Measurements from ENCODE around the gene GNE.
"Not testable (repeated sequence)": the region's sequence is repeated elsewhere in the genome, so short reads cannot be mapped to it uniquely, and the experiment has no call there.

The GNE gene

GRCh38 chr9:36268007-36268427 lies 9.8 kb upstream of the GNE start:
- Histone ChIP-seq H3K4me1 (ENCODE audit: control insufficient read depth, insufficient read depth, low read length) (no peaks in the 10 kb centered on the region), H3K9ac (ENCODE audit: low read length in 2 of 2) (no peak overlapping the region), H3K9me3 (ENCODE audit: control insufficient read depth in 2 of 2, low read length in 2 of 2) (no peaks in the 10 kb centered on the region), H3K27me3 (ENCODE audit: control insufficient read depth in 1 of 2, insufficient read depth in 2 of 2, low read length in 2 of 2) (no peaks in the 10 kb centered on the region), H3K27ac (ENCODE audit: low read length) (no peak overlapping the region), H3K4me3 (ENCODE audit: low read length in 2 of 2) (no peak overlapping the region), H3K36me3 (ENCODE audit: control insufficient read depth in 2 of 2, insufficient read depth in 2 of 2, low read length in 2 of 2) (no peaks in the 10 kb centered on the region)

DNA sequence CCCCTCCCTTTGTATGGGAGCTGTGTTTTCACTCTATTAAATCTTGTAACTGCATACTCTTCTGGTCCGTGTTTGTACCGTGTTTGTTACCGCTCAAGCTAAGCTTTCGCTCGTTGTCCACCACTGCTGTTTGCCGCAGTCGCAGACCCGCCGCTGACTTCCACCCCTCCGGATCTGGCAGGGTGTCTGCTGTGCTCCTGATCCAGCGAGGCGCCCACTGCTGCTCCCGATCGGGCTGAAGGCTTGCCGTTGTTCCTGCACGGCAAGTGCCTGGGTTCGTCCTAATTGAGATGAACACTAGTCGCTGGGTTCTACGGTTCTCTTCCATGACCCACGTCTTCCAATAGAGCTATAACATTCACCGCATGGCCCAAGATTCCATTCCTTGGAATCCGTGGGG lies 6.6 kb upstream of the GNE start:
- Histone ChIP-seq H3K27ac (ENCODE audit: low read length) (no peak overlapping the region), H3K9ac (ENCODE audit: low read length in 2 of 2) (no peak overlapping the region), H3K4me3 (ENCODE audit: low read length in 2 of 2) (no peak overlapping the region), H3K9me3 (ENCODE audit: control insufficient read depth in 2 of 2, low read length in 2 of 2) (no peaks in the 10 kb centered on the region), H3K4me1 (ENCODE audit: control insufficient read depth, insufficient read depth, low read length) (no peaks in the 10 kb centered on the region), H3K36me3 (ENCODE audit: control insufficient read depth in 2 of 2, insufficient read depth in 2 of 2, low read length in 2 of 2) (no peaks in the 10 kb centered on the region), H3K27me3 (ENCODE audit: control insufficient read depth in 1 of 2, insufficient read depth in 2 of 2, low read length in 2 of 2) (no peaks in the 10 kb centered on the region)

- no peaks in the 10 kb centered on the region for H3K36me3 ChIP-seq (ENCODE audit: control insufficient read depth in 2 of 2, insufficient read depth in 2 of 2, low read length in 2 of 2)
- peaks cover 4% of the 10 kb centered on the region for H3K4me1 ChIP-seq (ENCODE audit: control insufficient read depth, insufficient read depth, low read length)
- H3K9ac ChIP-seq (ENCODE audit: low read length in 2 of 2), result no peak overlapping the region
- H3K27ac ChIP-seq (ENCODE audit: low read length), result no peak overlapping the region
- H3K27me3 ChIP-seq (ENCODE audit: control insufficient read depth in 1 of 2, insufficient read depth in 2 of 2, low read length in 2 of 2), result no peaks in the 10 kb centered on the region
- H3K4me3 ChIP-seq (ENCODE audit: low read length in 2 of 2), result no peak overlapping the region
- no peaks in the 10 kb centered on the region for H3K9me3 ChIP-seq (ENCODE audit: control insufficient read depth in 2 of 2, low read length in 2 of 2)
Measured at GRCh38 chr9:36263683-36264082, 5.4 kb upstream of the GNE start.

DNA sequence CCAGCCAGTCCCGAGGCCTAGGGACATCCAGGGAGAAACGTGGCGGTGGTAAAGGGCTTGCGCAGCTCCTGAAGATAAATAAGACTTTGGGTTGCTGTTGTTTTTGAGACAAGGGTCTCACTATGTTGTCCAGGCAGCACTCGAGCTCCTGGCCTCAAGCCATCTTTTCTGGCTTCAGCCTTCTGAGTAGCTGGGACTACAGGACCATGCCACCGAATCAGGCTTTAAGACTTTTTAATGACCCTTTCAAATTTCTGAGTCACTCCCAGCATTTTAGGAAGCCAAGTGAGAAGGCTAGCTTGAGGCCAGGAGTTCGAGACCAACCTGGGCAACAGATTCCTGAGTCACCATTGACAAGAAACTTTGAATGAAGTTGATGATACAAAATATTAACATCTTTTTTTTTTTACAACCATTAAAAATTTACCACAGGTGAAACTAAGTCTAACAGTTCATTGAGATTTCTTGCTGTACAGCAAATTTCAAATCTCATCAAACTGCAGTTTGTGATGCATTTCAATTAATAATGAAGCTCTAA lies 817 bp upstream of the GNE start:
- Histone ChIP-seq H3K4me3 (ENCODE audit: low read length in 2 of 2) (peak overlapping the region; percentile 92 to 96), H3K27ac (ENCODE audit: low read length) (peak overlapping the region; percentile 89), H3K9ac (ENCODE audit: low read length in 2 of 2) (peak overlapping the region; percentile 85 to 86), H3K36me3 (ENCODE audit: control insufficient read depth in 2 of 2, insufficient read depth in 2 of 2, low read length in 2 of 2) (no peaks in the 10 kb centered on the region), H3K9me3 (ENCODE audit: control insufficient read depth in 2 of 2, low read length in 2 of 2) (no peaks in the 10 kb centered on the region), H3K27me3 (ENCODE audit: control insufficient read depth in 1 of 2, insufficient read depth in 2 of 2, low read length in 2 of 2) (no peaks in the 10 kb centered on the region), H3K4me1 (ENCODE audit: control insufficient read depth, insufficient read depth, low read length) (peaks cover 10% of the 10 kb centered on the region)

DNA sequence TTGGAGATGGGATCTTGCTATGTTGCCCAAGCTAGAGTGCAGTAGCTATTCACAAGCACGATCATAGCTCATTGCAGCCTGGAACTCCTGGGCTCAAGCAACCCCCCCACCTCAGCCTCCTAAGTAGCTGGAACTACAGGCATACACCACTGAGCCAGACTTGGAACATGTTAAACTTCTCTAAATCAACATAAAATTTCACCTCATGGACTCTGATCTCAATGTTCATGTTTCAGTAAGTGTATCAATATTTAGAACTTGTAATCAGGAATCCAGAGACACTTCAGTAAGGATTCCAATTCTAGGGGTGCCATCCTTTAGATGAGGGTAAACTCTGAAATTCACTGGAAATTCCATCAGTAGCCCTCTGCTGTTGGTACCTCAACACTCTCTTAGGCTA lies 6.8 kb downstream of the GNE start:
- Histone ChIP-seq H3K9me3 (ENCODE audit: control insufficient read depth in 2 of 2, low read length in 2 of 2) (no peaks in the 10 kb centered on the region), H3K4me1 (ENCODE audit: control insufficient read depth, insufficient read depth, low read length) (no peaks in the 10 kb centered on the region), H3K36me3 (ENCODE audit: control insufficient read depth in 2 of 2, insufficient read depth in 2 of 2, low read length in 2 of 2) (no peaks in the 10 kb centered on the region), H3K27me3 (ENCODE audit: control insufficient read depth in 1 of 2, insufficient read depth in 2 of 2, low read length in 2 of 2) (no peaks in the 10 kb centered on the region), H3K4me3 (ENCODE audit: low read length in 2 of 2) (no peak overlapping the region), H3K27ac (ENCODE audit: low read length) (no peak overlapping the region), H3K9ac (ENCODE audit: low read length in 2 of 2) (no peak overlapping the region)

DNA sequence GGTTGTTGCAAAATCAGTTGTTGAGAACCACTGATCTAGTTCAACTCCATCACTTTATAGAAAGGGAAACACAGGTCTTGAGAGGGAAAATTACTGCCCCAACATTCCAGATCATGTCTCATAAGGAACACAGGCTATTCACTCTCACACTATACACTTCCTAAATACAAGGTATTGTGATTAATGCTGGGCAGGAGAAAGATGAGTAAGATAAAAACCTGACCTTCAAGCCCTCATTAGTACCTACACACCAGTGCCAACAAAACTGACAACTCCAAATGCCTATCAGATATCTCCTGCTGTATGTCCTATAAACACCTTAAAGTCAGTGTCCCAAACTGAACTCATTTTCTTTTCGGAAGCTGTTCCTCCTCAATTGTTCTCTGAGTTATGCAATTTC lies 8.2 kb downstream of the GNE start:
- no peak overlapping the region for H3K27ac ChIP-seq (ENCODE audit: low read length)

DNA sequence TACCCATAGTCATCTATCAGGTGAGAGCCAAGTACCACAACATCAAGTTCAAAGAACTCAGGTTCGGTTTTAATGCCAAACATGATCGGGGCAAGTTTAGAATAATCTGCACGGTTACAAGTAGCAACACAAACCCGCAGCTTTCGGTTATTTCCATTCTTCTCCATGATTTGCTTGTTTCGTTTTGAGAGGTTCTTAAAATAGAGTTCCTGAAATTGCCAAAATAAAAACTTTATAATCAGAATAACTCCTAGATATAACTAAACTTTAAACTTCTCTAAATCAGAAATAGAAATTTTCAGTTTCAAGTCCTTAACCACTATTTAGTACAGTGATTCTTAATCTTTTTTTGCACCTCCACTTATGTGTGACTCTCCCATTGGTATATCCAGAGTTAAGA lies 9.1 kb downstream of the GNE start:
- Histone ChIP-seq H3K9me3 (ENCODE audit: control insufficient read depth in 2 of 2, low read length in 2 of 2) (no peaks in the 10 kb centered on the region), H3K4me1 (ENCODE audit: control insufficient read depth, insufficient read depth, low read length) (no peaks in the 10 kb centered on the region), H3K27ac (ENCODE audit: low read length) (no peak overlapping the region), H3K36me3 (ENCODE audit: control insufficient read depth in 2 of 2, insufficient read depth in 2 of 2, low read length in 2 of 2) (peaks cover 7 to 9% of the 10 kb centered on the region in 2 donors), H3K27me3 (ENCODE audit: control insufficient read depth in 1 of 2, insufficient read depth in 2 of 2, low read length in 2 of 2) (no peaks in the 10 kb centered on the region), H3K9ac (ENCODE audit: low read length in 2 of 2) (no peak overlapping the region), H3K4me3 (ENCODE audit: low read length in 2 of 2) (no peak overlapping the region)

More for the DNA sequence above, 8.2 kb downstream of the GNE start:
- Histone ChIP-seq H3K36me3 (ENCODE audit: control insufficient read depth in 2 of 2, insufficient read depth in 2 of 2, low read length in 2 of 2) (peaks cover 7 to 9% of the 10 kb centered on the region in 2 donors), H3K27me3 (ENCODE audit: control insufficient read depth in 1 of 2, insufficient read depth in 2 of 2, low read length in 2 of 2) (no peaks in the 10 kb centered on the region), H3K4me3 (ENCODE audit: low read length in 2 of 2) (no peak overlapping the region), H3K9ac (ENCODE audit: low read length in 2 of 2) (no peak overlapping the region), H3K4me1 (ENCODE audit: control insufficient read depth, insufficient read depth, low read length) (no peaks in the 10 kb centered on the region), H3K9me3 (ENCODE audit: control insufficient read depth in 2 of 2, low read length in 2 of 2) (no peaks in the 10 kb centered on the region)

DNA sequence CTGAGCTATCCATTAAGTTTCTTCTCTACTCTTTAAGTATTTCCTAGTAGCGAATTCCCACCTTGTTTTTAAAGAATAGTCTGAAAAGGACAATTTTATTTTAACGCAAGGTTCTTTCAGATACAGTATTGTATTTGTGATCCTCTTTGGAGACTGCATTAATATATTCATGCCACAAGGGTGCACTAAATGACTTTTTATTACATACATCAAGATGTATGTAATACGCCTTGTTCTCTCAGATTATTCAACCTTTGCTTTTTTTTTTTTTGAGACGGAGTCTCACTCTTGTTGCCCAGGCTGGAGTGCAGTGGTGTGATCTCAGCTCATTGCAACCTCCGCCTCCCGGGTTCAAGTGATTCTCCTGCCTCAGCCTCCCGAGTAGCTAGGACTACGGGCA lies 10.2 kb downstream of the GNE start:
- H3K27ac ChIP-seq (ENCODE audit: low read length); H3K9me3 ChIP-seq (ENCODE audit: control insufficient read depth in 2 of 2, low read length in 2 of 2); H3K4me3 ChIP-seq (ENCODE audit: low read length in 2 of 2); H3K9ac ChIP-seq (ENCODE audit: low read length in 2 of 2); H3K27me3 ChIP-seq (ENCODE audit: control insufficient read depth in 1 of 2, insufficient read depth in 2 of 2, low read length in 2 of 2); H3K4me1 ChIP-seq (ENCODE audit: control insufficient read depth, insufficient read depth, low read length): not testable (repeated sequence)
- peaks cover 7 to 11% of the 10 kb centered on the region in 2 donors for H3K36me3 ChIP-seq (ENCODE audit: control insufficient read depth in 2 of 2, insufficient read depth in 2 of 2, low read length in 2 of 2)

DNA sequence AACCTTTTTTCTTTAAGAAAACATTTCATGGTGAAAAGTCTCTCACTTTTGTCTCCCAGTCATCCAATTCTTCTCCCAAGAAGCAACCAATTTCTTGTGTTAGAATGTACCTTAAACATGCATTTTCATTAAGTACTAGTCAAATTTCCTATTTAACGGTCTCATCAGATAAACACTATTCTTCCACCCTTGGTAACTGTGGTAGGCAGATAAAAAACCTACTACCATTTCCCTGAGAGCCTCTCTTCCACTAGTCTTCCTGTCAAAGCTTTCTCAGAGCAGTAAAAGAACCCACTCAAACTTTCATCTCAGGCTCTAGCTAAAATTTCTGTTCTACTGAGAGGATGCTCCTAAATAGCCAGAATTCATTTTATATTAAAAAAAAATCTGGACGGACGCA lies 10.9 kb downstream of the GNE start:
- Histone ChIP-seq H3K27me3 (ENCODE audit: control insufficient read depth in 1 of 2, insufficient read depth in 2 of 2, low read length in 2 of 2) (no peaks in the 10 kb centered on the region), H3K27ac (ENCODE audit: low read length) (no peak overlapping the region), H3K9me3 (ENCODE audit: control insufficient read depth in 2 of 2, low read length in 2 of 2) (no peaks in the 10 kb centered on the region), H3K4me3 (ENCODE audit: low read length in 2 of 2) (no peak overlapping the region), H3K4me1 (ENCODE audit: control insufficient read depth, insufficient read depth, low read length) (no peaks in the 10 kb centered on the region), H3K36me3 (ENCODE audit: control insufficient read depth in 2 of 2, insufficient read depth in 2 of 2, low read length in 2 of 2) (peaks cover 7 to 14% of the 10 kb centered on the region in 2 donors), H3K9ac (ENCODE audit: low read length in 2 of 2) (no peak overlapping the region)

DNA sequence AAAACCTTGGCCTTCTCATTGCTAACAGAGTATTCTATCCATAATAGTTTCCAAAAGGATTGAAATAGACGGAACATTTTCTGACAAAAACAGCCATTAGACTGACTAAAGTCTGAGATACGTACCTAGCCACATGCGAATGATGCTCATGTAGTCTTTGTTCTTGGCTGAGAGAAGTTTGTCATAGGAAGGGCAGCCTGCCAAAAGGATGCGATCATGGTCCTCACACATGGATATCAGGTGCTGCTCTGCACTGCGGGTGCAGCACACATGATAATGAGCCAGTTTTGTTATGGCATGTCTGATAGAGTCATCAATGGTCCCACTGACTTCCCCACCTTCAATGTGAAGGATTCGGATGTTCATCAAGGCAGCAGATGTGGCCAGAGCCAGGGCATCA lies 12.3 kb downstream of the GNE start:
- peaks cover 7 to 14% of the 10 kb centered on the region in 2 donors for H3K36me3 ChIP-seq (ENCODE audit: control insufficient read depth in 2 of 2, insufficient read depth in 2 of 2, low read length in 2 of 2)
- no peak overlapping the region for H3K27ac ChIP-seq (ENCODE audit: low read length)
- no peaks in the 10 kb centered on the region for H3K27me3 ChIP-seq (ENCODE audit: control insufficient read depth in 1 of 2, insufficient read depth in 2 of 2, low read length in 2 of 2)
- H3K9ac ChIP-seq (ENCODE audit: low read length in 2 of 2), result no peak overlapping the region
- H3K4me1 ChIP-seq (ENCODE audit: control insufficient read depth, insufficient read depth, low read length), result no peaks in the 10 kb centered on the region
- H3K4me3 ChIP-seq (ENCODE audit: low read length in 2 of 2), result no peak overlapping the region
- H3K9me3 ChIP-seq (ENCODE audit: control insufficient read depth in 2 of 2, low read length in 2 of 2), result no peaks in the 10 kb centered on the region

DNA sequence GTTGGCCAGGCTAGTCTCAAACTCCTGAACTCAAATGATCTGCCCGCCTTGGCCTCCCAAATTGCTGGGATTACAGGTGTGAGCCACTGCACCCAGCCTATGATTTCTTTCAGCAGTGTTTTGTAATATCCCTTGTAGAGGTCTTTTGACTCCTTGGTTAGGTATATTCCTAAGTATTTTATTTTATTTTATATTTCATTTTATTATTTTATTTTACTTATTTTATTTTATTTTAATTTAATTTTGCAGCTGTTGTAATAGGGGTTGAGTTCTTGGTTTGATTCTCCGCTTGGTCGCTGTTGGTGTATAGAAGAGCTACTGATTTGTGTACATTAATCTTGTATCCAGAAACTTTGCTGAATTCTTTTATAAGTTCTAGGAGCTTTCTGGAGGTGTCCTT lies 18.6 kb downstream of the GNE start:
- not testable (repeated sequence) for H3K4me1 ChIP-seq (ENCODE audit: control insufficient read depth, insufficient read depth, low read length); H3K9ac ChIP-seq (ENCODE audit: low read length in 2 of 2); H3K36me3 ChIP-seq (ENCODE audit: control insufficient read depth in 2 of 2, insufficient read depth in 2 of 2, low read length in 2 of 2); H3K9me3 ChIP-seq (ENCODE audit: control insufficient read depth in 2 of 2, low read length in 2 of 2); H3K27me3 ChIP-seq (ENCODE audit: control insufficient read depth in 1 of 2, insufficient read depth in 2 of 2, low read length in 2 of 2); H3K4me3 ChIP-seq (ENCODE audit: low read length in 2 of 2); H3K27ac ChIP-seq (ENCODE audit: low read length)
